Prostate gland (tissue), 2 donors: ENCODE measurements around the gene KRT33A. TPM values are rescaled to one million over a fixed set of nuclear protein-coding genes. Genes with fewer than 3 reads are reported as not detected.
"Not testable (repeated sequence)": the region's sequence is repeated elsewhere in the genome, so short reads cannot be mapped to it uniquely, and the experiment has no call there.

Source experiments
- DNase-seq: peaks from one replicate; pipeline ENCODE4 v3.0.0-alpha.2; 2019; ENCODE audit warnings: low spot score
- H3K27ac ChIP-seq, 2 donors: fragments of 200-600 bp; sonication (generic); 2 replicates each; pipeline ENCODE4 v1.5.1; 2017 to 2019
- H3K27me3 ChIP-seq: fragments of 200-600 bp; sonication (generic); replicated peaks from 2 replicates; pipeline ENCODE4 v1.5.1; 2019; ENCODE audit not compliant: insufficient read depth
- H3K36me3 ChIP-seq, 2 donors: fragments of 200-600 bp; sonication (generic); 1 replicate in 1 of 2; 2 replicates in 1 of 2; pipeline versions ENCODE4 v1.5.1 to v1.8.1; 2017 to 2019
- H3K4me1 ChIP-seq: fragments of 200-600 bp; sonication (generic); replicated peaks from 2 replicates; pipeline ENCODE4 v1.5.1; 2019
- H3K4me3 ChIP-seq, 2 donors: fragments of 200-600 bp; sonication (generic); 2 replicates each; pipeline ENCODE4 v1.5.1; 2017 to 2019
- H3K9me3 ChIP-seq: fragments of 200-600 bp; sonication (generic); 2 replicates; pipeline ENCODE4 v1.5.1; 2017
- POLR2A ChIP-seq: fragments of 450-650 bp; IDR thresholded peaks from one replicate; pipeline ENCODE4 v1.6.1; 2016; ENCODE audit warnings: antibody characterized with exemption, mild to moderate bottlenecking
- POLR2AphosphoS5 ChIP-seq: sonication (generic); formaldehyde crosslinking; IDR thresholded peaks from one replicate; pipeline ENCODE4 v1.6.1; 2017; ENCODE audit warnings: antibody characterized with exemption
- WGBS: methylation state at CpG from one replicate; pipeline ENCODE4 v1.1.5; 2018; 5-methylcytosine and 5-hydroxymethylcytosine counted together
- intact Hi-C: fragments of 100-400 bp; cut with DNase I; formaldehyde crosslinking; loops from one replicate; pipeline ENCODE4 v1.14.2; 2022
- total RNA-seq, 2 donors: library from RNA; depleted of rRNA; stranded (reverse); fragments of >200 nt; gene quantifications; one replicate each; pipeline ENCODE4 v1.1.0, GENCODE V29; 2016
- TF ChIP-seq, protein P1 (sequence below), 4 experiments: fragments of 200-600 bp in 2 of 4; fragments of 450-650 bp in 2 of 4; sonication (generic) in 2 of 4; IDR thresholded peaks; 1 replicate in 3 of 4; 2 replicates in 1 of 4; pipeline ENCODE4 v1.5.1; 2016 to 2019; ENCODE audit warnings: antibody characterized with exemption in 4 of 4, mild to moderate bottlenecking in 2 of 4, moderate library complexity in 2 of 4

Gene KRT33A
- total RNA-seq, 2 donors from 2014 or later: not detected

DNA sequence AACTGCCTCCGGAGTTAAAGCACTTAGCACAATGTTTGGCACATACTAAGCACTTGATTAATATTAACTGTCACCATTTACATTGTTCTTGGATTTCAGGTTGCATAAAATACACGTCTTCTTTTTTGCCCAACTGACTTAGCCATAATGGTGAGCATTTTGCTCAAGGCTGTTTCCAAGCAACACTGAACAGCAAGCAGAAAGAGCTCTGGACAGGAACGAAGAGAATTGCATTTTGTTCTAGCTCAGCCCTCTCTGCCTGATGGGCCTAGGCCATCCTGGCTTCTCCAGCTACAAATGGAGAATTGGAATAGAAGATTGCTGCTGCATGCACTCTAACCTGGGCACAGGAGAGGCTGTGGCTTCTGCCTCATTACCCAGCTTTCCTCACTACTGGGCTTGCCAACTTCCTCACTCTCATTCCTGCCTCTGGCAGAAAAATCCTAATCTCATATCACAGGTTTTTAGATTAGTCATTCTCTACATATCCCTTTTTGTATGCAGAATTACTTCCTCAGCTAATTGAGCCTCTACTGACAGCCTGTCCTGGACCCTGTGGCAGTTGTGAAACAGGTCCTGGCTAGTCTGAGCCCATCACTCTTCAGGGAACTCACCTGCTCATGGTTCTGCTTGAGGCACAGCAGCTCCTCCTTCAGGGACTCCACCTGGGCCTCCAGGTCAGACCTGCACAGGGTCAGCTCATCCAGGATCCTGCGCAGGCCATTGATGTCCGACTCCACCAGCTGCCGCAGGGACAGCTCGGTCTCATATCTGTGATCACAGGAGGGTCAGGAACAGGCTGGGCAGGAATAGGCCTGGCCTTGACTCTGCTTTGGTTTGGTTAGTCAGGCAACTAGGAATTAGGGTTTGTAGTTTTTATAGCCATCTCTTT lies 2.5 kb downstream of the KRT33A start:
- no peaks in the 10 kb centered on the region for H3K4me1 ChIP-seq
- H3K9me3 ChIP-seq: no peaks in the 10 kb centered on the region
- WGBS: 56% methylated on average over 7 of the region's 7 CpGs
- no peak for DNase-seq
- no peak overlapping the region for H3K27ac ChIP-seq
- H3K4me3 ChIP-seq: no peak overlapping the region
- H3K36me3 ChIP-seq: no peaks in the 10 kb centered on the region
- TF ChIP-seq POLR2AphosphoS5: no peak
- TF ChIP-seq POLR2A: no peak
- TF ChIP-seq, protein P1, sequence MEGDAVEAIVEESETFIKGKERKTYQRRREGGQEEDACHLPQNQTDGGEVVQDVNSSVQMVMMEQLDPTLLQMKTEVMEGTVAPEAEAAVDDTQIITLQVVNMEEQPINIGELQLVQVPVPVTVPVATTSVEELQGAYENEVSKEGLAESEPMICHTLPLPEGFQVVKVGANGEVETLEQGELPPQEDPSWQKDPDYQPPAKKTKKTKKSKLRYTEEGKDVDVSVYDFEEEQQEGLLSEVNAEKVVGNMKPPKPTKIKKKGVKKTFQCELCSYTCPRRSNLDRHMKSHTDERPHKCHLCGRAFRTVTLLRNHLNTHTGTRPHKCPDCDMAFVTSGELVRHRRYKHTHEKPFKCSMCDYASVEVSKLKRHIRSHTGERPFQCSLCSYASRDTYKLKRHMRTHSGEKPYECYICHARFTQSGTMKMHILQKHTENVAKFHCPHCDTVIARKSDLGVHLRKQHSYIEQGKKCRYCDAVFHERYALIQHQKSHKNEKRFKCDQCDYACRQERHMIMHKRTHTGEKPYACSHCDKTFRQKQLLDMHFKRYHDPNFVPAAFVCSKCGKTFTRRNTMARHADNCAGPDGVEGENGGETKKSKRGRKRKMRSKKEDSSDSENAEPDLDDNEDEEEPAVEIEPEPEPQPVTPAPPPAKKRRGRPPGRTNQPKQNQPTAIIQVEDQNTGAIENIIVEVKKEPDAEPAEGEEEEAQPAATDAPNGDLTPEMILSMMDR (IDR thresholded peaks at IDR 0.05): no peak
- no peaks in the 10 kb centered on the region for H3K27me3 ChIP-seq
- intact Hi-C loops: no loop called here

DNA sequence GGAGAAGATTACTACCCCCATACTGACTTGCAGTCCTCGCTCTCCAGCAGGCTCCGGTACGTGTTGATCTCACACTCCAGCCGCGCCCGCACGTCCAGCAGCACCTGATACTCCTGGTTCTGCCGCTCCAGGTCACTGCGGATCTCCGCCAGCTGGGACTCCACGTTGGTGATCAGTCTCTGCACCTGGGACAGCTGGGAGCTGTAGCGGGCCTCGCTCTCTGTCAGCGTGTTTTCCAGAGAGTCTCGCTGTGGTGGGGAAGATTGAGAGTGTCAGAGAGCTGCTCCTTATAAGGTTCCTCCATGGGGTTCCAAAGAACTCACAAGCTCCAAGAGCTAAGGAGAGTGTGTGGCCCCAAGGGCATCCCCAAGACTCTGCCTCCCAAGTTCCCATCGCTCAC lies 4.2 kb downstream of the KRT33A start:
- H3K4me1 ChIP-seq, H3K27ac ChIP-seq, DNase-seq, intact Hi-C loops, H3K36me3 ChIP-seq, H3K9me3 ChIP-seq, H3K4me3 ChIP-seq, H3K27me3 ChIP-seq: not testable (repeated sequence)
- 92% methylated on average over 16 of the region's 16 CpGs for WGBS

DNA sequence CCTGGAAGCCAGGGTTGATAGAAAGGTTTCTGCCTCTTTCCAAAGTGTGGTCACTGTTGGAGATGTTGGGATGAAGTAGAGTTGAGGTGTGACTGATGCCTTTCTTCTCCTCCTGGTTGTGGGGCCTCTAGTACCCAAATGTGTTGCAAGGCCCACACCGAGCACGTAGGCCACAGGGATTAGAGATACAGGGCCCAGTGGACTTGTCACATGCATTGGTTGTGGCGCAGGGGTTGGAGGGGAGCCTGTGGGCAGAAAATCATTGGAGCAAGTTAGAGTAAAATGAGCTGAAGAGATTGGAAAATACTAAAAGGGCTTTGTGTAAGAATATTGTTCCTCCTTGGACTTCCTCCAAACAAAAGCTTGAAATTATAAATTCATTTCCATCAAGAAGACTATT lies 4.6 kb downstream of the KRT33A start:
- DNase-seq: no peak
- Histone ChIP-seq H3K27ac (no peak overlapping the region), H3K4me3 (no peak overlapping the region), H3K36me3 (no peaks in the 10 kb centered on the region), H3K4me1 (no peaks in the 10 kb centered on the region), H3K9me3 (no peaks in the 10 kb centered on the region), H3K27me3 (no peaks in the 10 kb centered on the region)
- intact Hi-C loops: no loop called here
- 97% methylated on average over 3 of the region's 3 CpGs for WGBS
- TF ChIP-seq POLR2AphosphoS5: no peak
- TF ChIP-seq, protein P1 (IDR thresholded peaks at IDR 0.05): no peak
- no peak for TF ChIP-seq POLR2A

DNA sequence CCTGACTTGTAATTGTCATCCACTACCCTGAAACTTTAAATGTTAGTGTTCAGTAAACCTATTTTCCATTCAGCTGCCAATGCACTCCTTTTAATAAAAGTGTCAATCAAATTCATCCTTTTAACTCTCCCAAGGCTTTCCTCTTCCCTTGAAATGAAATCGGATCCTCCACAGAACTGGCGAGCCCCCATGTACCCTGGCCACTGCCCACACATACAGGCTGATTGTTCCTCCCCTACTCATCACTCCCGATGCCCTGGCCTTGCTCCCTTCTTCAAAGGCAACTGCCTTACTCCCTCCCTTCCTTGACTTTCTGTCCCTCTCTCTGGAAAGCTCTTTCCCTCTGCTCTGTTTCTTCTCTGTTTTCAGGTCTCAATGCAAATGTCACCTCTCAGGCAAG lies 7.6 kb downstream of the KRT33A start:
- intact Hi-C loops: no loop called here
- no peak overlapping the region for H3K27ac ChIP-seq
- H3K27me3 ChIP-seq: no peaks in the 10 kb centered on the region
- H3K4me1 ChIP-seq: no peaks in the 10 kb centered on the region
- H3K36me3 ChIP-seq: no peaks in the 10 kb centered on the region
- no peaks in the 10 kb centered on the region for H3K9me3 ChIP-seq
- WGBS: 37% methylated on average over 3 of the region's 3 CpGs
- TF ChIP-seq, protein P1 (IDR thresholded peaks at IDR 0.05): no peak
- TF ChIP-seq POLR2A: no peak
- no peak for TF ChIP-seq POLR2AphosphoS5
- no peak overlapping the region for H3K4me3 ChIP-seq
- no peak for DNase-seq

DNA sequence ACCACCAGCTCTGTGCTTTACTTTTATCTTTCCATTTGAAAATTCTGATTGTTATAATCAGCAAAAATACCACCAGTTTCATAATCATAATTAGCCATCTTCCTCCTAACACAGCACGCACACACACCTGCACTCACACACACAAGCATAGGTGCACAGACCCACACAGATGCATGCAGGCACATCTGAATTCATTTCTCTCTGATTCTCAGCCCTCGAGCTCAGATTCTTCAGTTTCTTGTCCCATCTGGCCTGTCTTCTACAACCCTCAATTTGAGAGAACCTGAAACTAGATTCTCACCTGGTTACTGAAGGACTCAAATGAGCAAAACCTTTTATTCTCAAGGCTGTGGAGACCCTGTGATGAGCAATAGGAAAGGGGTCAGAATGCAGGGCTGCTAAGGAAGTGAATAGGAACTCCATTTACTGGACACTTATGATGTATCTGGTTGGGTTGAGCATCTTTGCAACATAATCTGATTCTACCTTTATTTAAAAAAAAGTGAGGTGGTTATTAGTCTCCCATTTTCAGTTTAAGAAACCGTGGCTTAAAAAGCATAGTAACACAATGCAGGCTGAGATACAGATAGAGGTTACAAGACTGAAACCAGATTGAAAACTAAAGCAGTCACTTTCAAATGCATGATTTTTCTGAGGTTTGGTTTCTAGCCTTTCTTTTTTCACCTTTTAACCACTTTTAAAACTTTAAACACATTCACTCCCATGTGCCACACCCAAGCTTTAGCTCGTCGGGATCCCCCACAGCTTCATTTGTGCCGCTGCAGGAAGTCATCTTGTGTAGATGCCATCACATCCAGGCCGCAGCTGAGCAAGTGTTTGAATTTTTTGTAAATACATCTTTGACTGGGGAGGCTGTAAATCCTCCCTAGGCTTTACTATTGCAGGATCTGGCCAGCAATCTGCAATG lies 9.4 kb downstream of the KRT33A start:
- WGBS: 76% methylated on average over 7 of the region's 7 CpGs
- no peak for TF ChIP-seq POLR2AphosphoS5
- no peak for TF ChIP-seq POLR2A
- TF ChIP-seq, protein P1 (IDR thresholded peaks at IDR 0.05): no peak
- Histone ChIP-seq H3K36me3 (no peaks in the 10 kb centered on the region), H3K9me3 (no peaks in the 10 kb centered on the region), H3K4me3 (no peak overlapping the region), H3K4me1 (no peaks in the 10 kb centered on the region), H3K27me3 (no peaks in the 10 kb centered on the region), H3K27ac (no peak overlapping the region)
- intact Hi-C loops: no loop called here
- no peak for DNase-seq
